Upper lobe of left lung (tissue), 4 donors: Measurements from ENCODE around the gene PAK2.

ENCODE experiments used
- CTCF ChIP-seq, 6 experiments: fragments of 450-650 bp in 4 of 6; fragments of 200-600 bp in 2 of 6; sonication (generic) in 2 of 6; IDR thresholded peaks; one replicate each; pipeline ENCODE4 v1.5.1; 2016 to 2019; ENCODE audit warnings: antibody characterized with exemption in 6 of 6
- EP300 ChIP-seq, 4 donors: sonication (generic); formaldehyde crosslinking; IDR thresholded peaks; one replicate each; pipeline ENCODE4 v1.5.1; 2017; ENCODE audit warnings: antibody characterized with exemption in 4 of 4, control low read depth in 2 of 4

GRCh38 chr3:196800742-196801434 is 61.2 kb downstream of the PAK2 start:
- TF ChIP-seq EP300 (IDR thresholded peaks at IDR 0.05) = no peak
- TF ChIP-seq CTCF (IDR thresholded peaks at IDR 0.05) = no peak
